Measurements from ENCODE around the gene ANGPTL1. TPM values are rescaled to one million over a fixed set of nuclear protein-coding genes. Genes with fewer than 3 reads are reported as not detected.
A peak's percentile ranks its signal among the peaks of the same experiment; 100 is the strongest.

The ANGPTL1 gene
- total RNA-seq, 2 experiments from 2014 or later, result not detected

GRCh38 chr1:178886551-178886950 lies 15.7 kb upstream of the ANGPTL1 start:
- CTCF ChIA-PET, result interaction anchor here (1.2 kb wide), 1 partner anchor 927 kb away, joined by 3 read pairs; no protein-coding TSS in a partner anchor
- H3K9me3 Mint-ChIP-seq, result no peaks in the 10 kb centered on the region
- no peak overlapping the region for H3K27ac Mint-ChIP-seq
- H3K27me3 Mint-ChIP-seq (ENCODE audit: low read depth), result no peaks in the 10 kb centered on the region
- intact Hi-C loops (cut with micrococcal nuclease), result no loop called here
- peaks cover 8% of the 10 kb centered on the region for H3K4me1 Mint-ChIP-seq (ENCODE audit: low read depth)
- no peak overlapping the region for H3K4me3 Mint-ChIP-seq
- H3K36me3 Mint-ChIP-seq (ENCODE audit: low read depth), result peaks cover 2% of the 10 kb centered on the region
- DNase-seq, result no peak

GRCh38 chr1:178885869-178886268 lies 15.0 kb upstream of the ANGPTL1 start:
- Mint-ChIP-seq H3K27ac (no peak overlapping the region), H3K4me1 (ENCODE audit: low read depth) (peaks cover 8% of the 10 kb centered on the region), H3K36me3 (ENCODE audit: low read depth) (peaks cover 2% of the 10 kb centered on the region), H3K4me3 (no peak overlapping the region), H3K9me3 (no peaks in the 10 kb centered on the region), H3K27me3 (ENCODE audit: low read depth) (no peaks in the 10 kb centered on the region)
- no peak for DNase-seq
- CTCF ChIA-PET, result no interaction called here
- intact Hi-C loops (cut with micrococcal nuclease), result no loop called here

DNA sequence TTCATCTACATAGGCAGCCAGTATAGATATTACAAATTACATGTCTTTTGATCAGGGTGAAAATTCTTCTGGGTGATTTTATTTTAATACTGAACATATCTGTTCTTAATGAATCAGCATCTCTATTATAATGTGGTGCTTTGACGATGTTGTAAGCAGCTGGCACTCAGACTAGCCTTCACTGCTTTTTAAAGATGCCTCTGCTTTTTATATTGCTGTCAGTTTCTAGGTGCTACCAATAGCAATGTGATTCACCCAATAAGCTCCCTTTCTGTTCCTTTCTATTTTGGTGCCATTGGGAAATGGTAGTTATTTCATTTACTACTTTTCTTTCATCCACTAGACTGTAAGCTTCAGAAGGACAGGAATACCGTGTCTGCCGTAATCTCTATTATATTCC lies 11.1 kb upstream of the ANGPTL1 start:
- Mint-ChIP-seq H3K4me1 (ENCODE audit: low read depth) (peaks cover 8% of the 10 kb centered on the region), H3K4me3 (no peak overlapping the region), H3K36me3 (ENCODE audit: low read depth) (peaks cover 2% of the 10 kb centered on the region), H3K27ac (no peak overlapping the region), H3K27me3 (ENCODE audit: low read depth) (no peaks in the 10 kb centered on the region), H3K9me3 (no peaks in the 10 kb centered on the region)
- CTCF ChIA-PET, result interaction anchor here (1.2 kb wide), 1 partner anchor 118 kb away, joined by 3 read pairs; no protein-coding TSS in a partner anchor
- intact Hi-C loops (cut with micrococcal nuclease), result no loop called here
- no peak for DNase-seq

GRCh38 chr1:178877896-178878295 lies 7.0 kb upstream of the ANGPTL1 start:
- Mint-ChIP-seq H3K9me3 (no peaks in the 10 kb centered on the region), H3K4me1 (ENCODE audit: low read depth) (no peaks in the 10 kb centered on the region), H3K4me3 (no peak overlapping the region), H3K27me3 (ENCODE audit: low read depth) (no peaks in the 10 kb centered on the region), H3K27ac (no peak overlapping the region), H3K36me3 (ENCODE audit: low read depth) (no peaks in the 10 kb centered on the region)
- CTCF ChIA-PET, result no interaction called here
- intact Hi-C loops (cut with micrococcal nuclease), result no loop called here
- no peak for DNase-seq

GRCh38 chr1:178875936-178876335 lies 5.1 kb upstream of the ANGPTL1 start:
- Mint-ChIP-seq H3K27ac (no peak overlapping the region), H3K4me3 (no peak overlapping the region), H3K4me1 (ENCODE audit: low read depth) (no peaks in the 10 kb centered on the region), H3K36me3 (ENCODE audit: low read depth) (no peaks in the 10 kb centered on the region), H3K9me3 (no peaks in the 10 kb centered on the region), H3K27me3 (ENCODE audit: low read depth) (no peaks in the 10 kb centered on the region)
- no peak for DNase-seq
- intact Hi-C loops (cut with micrococcal nuclease), result no loop called here
- CTCF ChIA-PET, result no interaction called here

GRCh38 chr1:178874966-178875365 lies 4.1 kb upstream of the ANGPTL1 start:
- Mint-ChIP-seq H3K4me1 (ENCODE audit: low read depth) (no peaks in the 10 kb centered on the region), H3K27me3 (ENCODE audit: low read depth) (no peaks in the 10 kb centered on the region), H3K9me3 (no peaks in the 10 kb centered on the region), H3K4me3 (no peak overlapping the region), H3K27ac (no peak overlapping the region), H3K36me3 (ENCODE audit: low read depth) (no peaks in the 10 kb centered on the region)
- intact Hi-C loops (cut with micrococcal nuclease), result no loop called here
- CTCF ChIA-PET, result no interaction called here
- no peak for DNase-seq

DNA sequence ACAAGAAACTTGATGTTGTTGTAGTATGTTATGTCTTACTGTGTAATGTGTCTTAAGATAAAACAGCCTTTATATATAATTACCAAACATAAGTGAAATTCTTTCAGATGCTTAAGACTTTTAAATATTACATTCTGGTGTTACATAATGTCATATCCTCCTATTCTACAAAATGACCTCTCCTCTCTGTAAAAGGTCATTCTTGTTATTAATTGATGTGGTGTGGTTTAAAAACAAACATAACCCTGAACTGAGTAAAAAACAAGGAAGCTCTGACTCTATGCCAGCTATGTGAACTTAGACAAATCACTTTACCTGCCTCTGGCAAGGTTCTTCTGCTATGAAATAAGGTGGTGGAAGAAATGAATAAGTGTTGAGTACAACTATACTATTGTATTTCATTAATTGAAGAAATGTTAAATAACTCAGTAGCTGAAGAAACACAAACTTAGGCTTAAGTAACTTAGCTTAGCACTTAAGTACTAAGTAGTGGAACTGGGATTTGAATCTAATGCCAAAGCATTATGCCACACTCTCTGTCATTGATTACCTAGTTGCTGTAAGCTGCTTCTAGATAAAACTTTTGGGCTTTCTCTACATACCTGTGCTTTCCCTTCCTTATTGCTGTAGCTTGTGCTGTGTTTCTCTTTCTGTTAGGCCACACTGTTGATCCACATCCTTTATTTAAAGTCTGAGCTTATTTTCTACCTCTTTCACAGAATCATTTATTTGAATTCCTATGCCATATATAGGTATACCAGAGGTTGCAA lies 859 bp upstream of the ANGPTL1 start:
- Mint-ChIP-seq H3K36me3 (ENCODE audit: low read depth) (no peaks in the 10 kb centered on the region), H3K4me1 (ENCODE audit: low read depth) (no peaks in the 10 kb centered on the region), H3K9me3 (no peaks in the 10 kb centered on the region), H3K27me3 (ENCODE audit: low read depth) (no peaks in the 10 kb centered on the region), H3K4me3 (no peak overlapping the region), H3K27ac (no peak overlapping the region)
- intact Hi-C loops (cut with micrococcal nuclease), result no loop called here
- CTCF ChIA-PET, result no interaction called here
- DNase-seq, result no peak

DNA sequence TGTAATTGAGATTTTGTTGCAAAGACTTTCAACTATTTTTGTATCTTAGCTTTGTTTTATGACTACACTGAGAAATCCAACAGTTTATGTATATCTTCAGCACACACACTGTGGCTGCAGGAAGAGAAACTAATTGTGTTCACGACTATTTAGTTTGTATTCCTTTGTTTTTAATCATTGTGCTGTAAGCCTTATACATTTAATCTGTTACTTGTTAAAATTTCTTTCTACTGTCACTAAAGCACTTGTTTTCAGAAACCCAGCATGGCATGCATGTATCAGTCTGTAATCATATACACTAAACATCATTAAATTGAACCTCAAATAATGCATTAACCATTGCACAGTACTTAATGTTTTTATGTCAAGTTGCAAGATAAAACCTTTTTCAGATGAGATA lies 656 bp downstream of the ANGPTL1 start:
- H3K4me3 Mint-ChIP-seq, result no peak overlapping the region
- H3K36me3 Mint-ChIP-seq (ENCODE audit: low read depth), result no peaks in the 10 kb centered on the region
- no peaks in the 10 kb centered on the region for H3K4me1 Mint-ChIP-seq (ENCODE audit: low read depth)
- intact Hi-C loops (cut with micrococcal nuclease), result no loop called here
- no peak for DNase-seq
- no peaks in the 10 kb centered on the region for H3K27me3 Mint-ChIP-seq (ENCODE audit: low read depth)
- CTCF ChIA-PET, result no interaction called here
- H3K9me3 Mint-ChIP-seq, result no peaks in the 10 kb centered on the region
- no peak overlapping the region for H3K27ac Mint-ChIP-seq

DNA sequence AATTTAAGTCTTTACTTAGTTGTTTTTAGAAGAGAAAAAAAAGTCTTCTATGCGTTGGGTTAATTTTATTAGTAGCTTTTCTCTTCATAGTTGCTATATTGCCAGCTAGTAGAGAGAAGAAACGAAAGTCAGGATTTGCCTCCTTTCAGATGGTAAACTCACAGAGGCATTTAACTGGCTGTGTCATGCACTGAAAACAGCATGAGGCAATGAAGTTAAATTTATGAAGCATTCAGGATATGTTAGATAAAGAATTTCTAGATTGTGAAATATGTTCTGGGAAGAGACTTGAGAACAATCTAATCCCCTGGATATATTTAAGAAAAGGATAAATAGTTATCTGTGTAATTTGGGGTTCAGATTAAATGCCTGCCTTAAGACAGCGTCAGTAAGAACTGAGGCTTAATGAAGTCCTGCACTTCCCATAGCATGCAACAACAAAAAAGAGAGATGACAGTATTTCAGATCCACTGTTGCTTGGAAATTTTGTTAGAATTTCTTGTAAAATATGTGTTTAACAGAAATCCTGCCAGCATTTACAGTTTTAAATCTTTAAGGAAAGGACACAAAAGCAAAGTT lies 1.7 kb downstream of the ANGPTL1 start:
- intact Hi-C loops (cut with micrococcal nuclease), result no loop called here

DNA sequence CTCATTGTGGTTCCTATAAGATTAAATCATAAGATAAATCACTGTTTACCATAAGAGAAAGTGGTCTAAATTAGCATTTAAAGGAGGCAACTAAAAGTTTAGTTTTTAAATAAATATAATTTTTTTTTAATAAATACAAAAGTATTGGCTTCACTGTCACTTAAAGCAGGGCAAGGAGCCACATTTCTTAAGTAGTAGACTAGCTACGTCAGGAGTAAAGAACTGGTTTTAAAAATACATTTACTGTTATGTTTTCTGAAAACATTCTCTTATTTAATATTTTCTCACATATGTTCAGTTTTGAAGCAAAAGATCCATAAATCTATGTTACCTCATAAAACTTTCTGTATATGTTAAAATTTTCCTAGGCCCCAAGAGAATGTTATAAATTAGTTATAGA lies 2.2 kb downstream of the ANGPTL1 start:
- no peaks in the 10 kb centered on the region for H3K36me3 Mint-ChIP-seq (ENCODE audit: low read depth)
- H3K27me3 Mint-ChIP-seq (ENCODE audit: low read depth), result no peaks in the 10 kb centered on the region
- H3K27ac Mint-ChIP-seq, result no peak overlapping the region
- no peak overlapping the region for H3K4me3 Mint-ChIP-seq
- H3K4me1 Mint-ChIP-seq (ENCODE audit: low read depth), result peaks cover 3% of the 10 kb centered on the region
- CTCF ChIA-PET, result no interaction called here
- intact Hi-C loops (cut with micrococcal nuclease), result no loop called here
- H3K9me3 Mint-ChIP-seq, result no peaks in the 10 kb centered on the region
- no peak for DNase-seq

More for the DNA sequence above, 1.7 kb downstream of the ANGPTL1 start:
- DNase-seq, result no peak
- no peaks in the 10 kb centered on the region for H3K36me3 Mint-ChIP-seq (ENCODE audit: low read depth)
- H3K4me1 Mint-ChIP-seq (ENCODE audit: low read depth), result peaks cover 3% of the 10 kb centered on the region
- no peaks in the 10 kb centered on the region for H3K27me3 Mint-ChIP-seq (ENCODE audit: low read depth)
- H3K9me3 Mint-ChIP-seq, result no peaks in the 10 kb centered on the region
- no peak overlapping the region for H3K4me3 Mint-ChIP-seq
- CTCF ChIA-PET, result interaction anchor here (0.7 kb wide), 1 partner anchor 134 kb away, joined by 3 read pairs; no protein-coding TSS in a partner anchor
- no peak overlapping the region for H3K27ac Mint-ChIP-seq

DNA sequence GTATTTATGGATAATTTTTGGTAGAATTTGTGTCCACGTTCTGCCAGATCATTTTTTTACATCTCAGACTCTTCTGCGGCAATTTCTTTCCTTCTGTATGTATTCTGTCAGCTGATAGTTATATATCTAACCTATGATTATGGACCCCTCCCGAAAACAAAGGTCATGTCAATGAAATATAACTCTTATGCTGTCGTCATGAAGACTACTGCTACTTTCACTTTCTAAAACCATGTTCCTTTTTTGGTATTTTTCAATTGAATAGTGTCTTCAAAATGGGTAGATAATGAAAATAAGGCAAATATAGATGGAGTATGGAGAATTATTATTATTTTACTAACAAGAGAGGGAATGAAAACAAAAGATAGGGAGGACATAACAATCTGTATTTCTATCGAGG lies 3.2 kb downstream of the ANGPTL1 start:
- peaks cover 3% of the 10 kb centered on the region for H3K4me1 Mint-ChIP-seq (ENCODE audit: low read depth)
- H3K4me3 Mint-ChIP-seq, result no peak overlapping the region
- no peak for DNase-seq
- intact Hi-C loops (cut with micrococcal nuclease), result no loop called here
- H3K9me3 Mint-ChIP-seq, result no peaks in the 10 kb centered on the region
- H3K27me3 Mint-ChIP-seq (ENCODE audit: low read depth), result no peaks in the 10 kb centered on the region
- CTCF ChIA-PET, result no interaction called here
- H3K27ac Mint-ChIP-seq, result no peak overlapping the region
- no peaks in the 10 kb centered on the region for H3K36me3 Mint-ChIP-seq (ENCODE audit: low read depth)

- intact Hi-C loops (cut with micrococcal nuclease), result no loop called here
- no peak overlapping the region for H3K4me3 Mint-ChIP-seq
- H3K27me3 Mint-ChIP-seq (ENCODE audit: low read depth), result no peaks in the 10 kb centered on the region
- CTCF ChIA-PET, result no interaction called here
- no peaks in the 10 kb centered on the region for H3K36me3 Mint-ChIP-seq (ENCODE audit: low read depth)
- H3K4me1 Mint-ChIP-seq (ENCODE audit: low read depth), result peaks cover 3% of the 10 kb centered on the region
- H3K9me3 Mint-ChIP-seq, result no peaks in the 10 kb centered on the region
- peak; percentile 5 for DNase-seq
- H3K27ac Mint-ChIP-seq, result no peak overlapping the region
Observed at GRCh38 chr1:178864326-178864725, 6.6 kb downstream of the ANGPTL1 start.

- Mint-ChIP-seq H3K9me3 (no peaks in the 10 kb centered on the region), H3K27ac (no peak overlapping the region), H3K27me3 (ENCODE audit: low read depth) (no peaks in the 10 kb centered on the region), H3K36me3 (ENCODE audit: low read depth) (no peaks in the 10 kb centered on the region), H3K4me3 (no peak overlapping the region), H3K4me1 (ENCODE audit: low read depth) (peaks cover 3% of the 10 kb centered on the region)
- CTCF ChIA-PET, result no interaction called here
- no peak for DNase-seq
- intact Hi-C loops (cut with micrococcal nuclease), result no loop called here
Observed at GRCh38 chr1:178862864-178863263, 8.0 kb downstream of the ANGPTL1 start.
